ENCODE data around the gene DOLPP1.
A peak's percentile ranks its signal among the peaks of the same experiment; 100 is the strongest.
"Not testable (repeated sequence)": the region's sequence is repeated elsewhere in the genome, so short reads cannot be mapped to it uniquely, and the experiment has no call there.

Gene DOLPP1

DNA sequence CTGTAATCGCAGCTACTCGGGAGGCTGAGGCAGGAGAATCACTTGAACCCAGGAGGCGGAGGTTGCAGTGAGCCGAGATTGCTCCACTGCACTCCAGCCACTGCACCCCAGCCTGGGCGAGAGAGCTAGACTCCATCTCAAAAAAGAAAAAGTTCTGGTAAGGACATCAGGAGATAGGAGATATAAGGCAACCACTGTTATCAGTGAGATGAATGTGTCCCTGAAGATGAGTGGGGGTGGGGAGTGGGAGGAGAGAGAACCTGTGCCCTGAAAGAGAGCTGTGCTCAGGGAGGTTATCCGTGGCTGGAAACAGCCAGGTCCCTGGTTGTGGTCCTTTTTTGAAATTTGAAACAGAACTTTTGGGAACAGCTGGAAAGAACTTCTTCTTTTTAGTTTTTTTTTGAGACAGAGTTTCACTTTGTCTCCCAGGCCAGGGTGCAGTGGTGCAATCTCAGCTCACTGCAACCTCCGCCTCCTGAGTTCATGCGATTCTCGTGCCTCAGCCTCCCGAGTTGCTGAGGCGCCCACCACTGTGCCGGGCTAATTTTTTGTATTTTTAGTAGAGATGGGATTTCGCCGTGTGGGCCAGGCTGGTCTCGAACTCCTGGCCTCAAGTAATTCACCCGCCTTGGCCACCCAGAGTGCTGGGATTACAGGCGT lies 32.9 kb downstream of the DOLPP1 start:
- DNase-seq = no peak

GRCh38 chr9:129118799-129119198 lies 37.9 kb downstream of the DOLPP1 start:
- no peak for DNase-seq

- DNase-seq = no peak
These were observed 40.6 kb downstream of the DOLPP1 start for GRCh38 chr9:129121483-129121882.

GRCh38 chr9:129122133-129122532 lies 41.2 kb downstream of the DOLPP1 start:
- no peak for DNase-seq

GRCh38 chr9:129122976-129123375 lies 42.1 kb downstream of the DOLPP1 start:
- DNase-seq = not testable (repeated sequence)

DNA sequence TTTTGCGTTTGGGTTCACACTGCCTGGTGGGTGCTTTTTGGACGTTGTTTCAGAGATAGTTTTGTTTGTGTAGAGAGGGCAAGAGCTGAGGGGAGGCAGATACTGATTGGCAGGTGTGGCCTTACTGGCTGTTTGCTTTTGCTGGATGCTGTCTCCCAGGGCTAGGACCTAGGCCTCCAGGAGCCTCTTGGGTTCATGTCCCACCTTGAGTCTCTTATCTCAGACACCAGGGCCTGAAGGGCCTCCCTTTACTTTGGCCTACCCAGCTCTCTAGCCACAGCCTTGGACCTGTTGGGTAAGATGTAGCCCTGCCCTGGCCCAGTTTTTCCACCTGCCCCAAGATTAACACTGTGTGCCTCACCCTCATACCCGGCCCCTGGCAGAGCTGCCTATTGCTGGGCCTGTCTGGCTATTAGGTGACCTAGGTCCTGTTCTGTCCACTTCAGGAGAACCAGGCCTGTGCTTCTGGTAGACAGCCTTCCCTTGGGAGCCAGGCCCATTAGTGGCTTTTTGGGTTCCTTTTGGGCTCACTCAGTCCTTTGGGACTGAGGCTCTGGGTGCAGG lies 43.7 kb downstream of the DOLPP1 start:
- no peak for DNase-seq

GRCh38 chr9:129125478-129125877 lies 44.6 kb downstream of the DOLPP1 start:
- DNase-seq = no peak

- DNase-seq = no peak
These were observed 46.1 kb downstream of the DOLPP1 start for GRCh38 chr9:129126749-129127618.

DNA sequence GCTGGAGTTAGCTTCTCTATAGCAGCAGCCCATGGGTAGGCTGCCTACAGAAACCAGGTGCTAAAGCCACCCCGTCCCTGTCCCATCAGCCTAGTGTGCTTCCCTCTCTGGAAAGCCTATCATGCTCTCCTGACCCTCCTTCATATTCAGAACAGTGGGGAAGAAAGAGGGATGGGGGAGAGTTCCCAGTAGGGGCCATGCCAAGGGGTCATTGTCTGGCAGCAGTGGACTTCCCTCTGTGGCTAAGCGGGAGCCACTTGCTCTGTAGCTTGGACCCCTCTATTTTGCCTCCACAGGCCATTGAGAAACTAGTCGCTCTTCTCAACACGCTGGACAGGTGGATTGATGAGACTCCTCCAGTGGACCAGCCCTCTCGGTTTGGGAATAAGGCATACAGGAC lies 47.8 kb downstream of the DOLPP1 start:
- DNase-seq = no peak

DNA sequence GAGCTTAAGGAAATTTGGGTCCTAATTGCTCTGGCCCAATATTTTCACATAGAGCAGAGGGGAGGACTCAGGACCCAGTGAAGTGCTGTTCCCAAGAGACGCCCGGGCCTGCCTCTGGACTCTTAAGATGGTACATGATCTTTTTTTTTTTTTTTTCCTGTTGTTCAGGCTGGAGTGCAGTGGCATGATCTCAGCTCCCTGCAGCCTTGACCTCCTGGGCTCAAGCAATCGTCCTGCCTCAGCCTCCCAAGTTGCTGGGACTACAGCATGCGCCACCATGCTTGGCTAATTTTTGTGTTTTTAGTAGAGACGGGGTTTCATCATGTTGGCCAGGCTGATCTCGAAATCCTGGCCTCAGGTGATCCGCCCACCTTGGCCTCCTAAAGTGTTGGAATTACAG lies 49.4 kb downstream of the DOLPP1 start:
- DNase-seq = not testable (repeated sequence)

DNA sequence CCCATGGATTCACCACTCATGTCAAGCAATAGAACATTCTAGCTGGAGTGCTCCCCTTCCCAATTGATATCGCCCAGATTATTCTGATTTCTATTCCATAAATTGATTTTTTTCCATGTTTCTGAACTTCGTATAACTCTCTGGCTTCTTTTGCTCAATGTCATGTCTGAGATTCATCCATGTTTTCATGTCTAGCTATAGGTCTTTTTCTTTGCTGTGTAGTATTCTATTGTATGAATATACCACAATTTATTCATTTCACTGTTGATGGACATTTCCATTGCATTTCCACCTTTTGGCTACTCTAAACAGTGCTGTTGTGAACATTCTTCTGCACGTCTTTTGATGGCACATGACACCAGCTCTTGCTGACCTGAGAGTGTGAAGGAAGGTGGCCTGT lies 49.9 kb downstream of the DOLPP1 start:
- no peak for DNase-seq

GRCh38 chr9:129131300-129132145 lies 50.6 kb downstream of the DOLPP1 start:
- peak in 1 of 2 experiments; percentile 34 for DNase-seq

DNA sequence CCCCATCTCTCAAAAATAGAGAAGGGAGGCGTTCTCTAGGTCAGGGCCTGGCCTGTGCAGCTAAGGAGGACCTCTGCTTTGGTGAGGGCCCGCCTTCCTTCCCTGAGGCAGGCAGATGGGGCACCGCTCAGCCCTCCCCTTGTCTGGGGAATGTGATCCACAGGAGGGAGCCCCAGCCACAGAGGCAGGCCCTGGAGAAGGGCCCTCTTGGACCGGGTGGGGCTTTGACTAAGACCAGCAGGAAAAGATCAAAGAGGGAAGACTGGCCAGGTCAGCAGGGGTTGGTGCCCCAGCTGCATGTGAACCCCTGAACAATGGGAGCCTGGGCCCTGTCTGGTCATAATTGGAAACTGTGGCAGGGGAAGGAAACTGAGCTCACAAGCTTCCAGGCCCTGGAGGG lies 52.2 kb downstream of the DOLPP1 start:
- DNase-seq = no peak

- DNase-seq = no peak
These were observed 54.6 kb downstream of the DOLPP1 start for GRCh38 chr9:129135476-129135875.

GRCh38 chr9:129136446-129137035 lies 55.6 kb downstream of the DOLPP1 start:
- no peak for DNase-seq

GRCh38 chr9:129137292-129138143 lies 56.6 kb downstream of the DOLPP1 start:
- DNase-seq = no peak

DNA sequence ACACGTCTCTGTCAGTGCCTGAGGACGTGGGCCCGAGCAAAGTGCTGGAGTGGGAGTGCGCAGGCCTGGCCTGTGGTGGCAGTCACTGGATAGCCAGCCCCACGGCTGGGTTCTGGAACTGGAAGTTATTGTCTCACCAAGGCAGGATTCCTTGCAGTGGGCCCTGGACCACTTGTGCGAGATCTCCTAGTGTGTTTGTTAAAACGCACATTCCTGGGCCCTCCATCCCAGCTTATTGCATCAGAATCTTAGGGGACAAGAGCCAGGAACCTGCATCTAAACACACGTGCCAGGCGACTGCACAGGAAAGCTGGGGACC lies 57.2 kb downstream of the DOLPP1 start:
- no peak for DNase-seq

DNA sequence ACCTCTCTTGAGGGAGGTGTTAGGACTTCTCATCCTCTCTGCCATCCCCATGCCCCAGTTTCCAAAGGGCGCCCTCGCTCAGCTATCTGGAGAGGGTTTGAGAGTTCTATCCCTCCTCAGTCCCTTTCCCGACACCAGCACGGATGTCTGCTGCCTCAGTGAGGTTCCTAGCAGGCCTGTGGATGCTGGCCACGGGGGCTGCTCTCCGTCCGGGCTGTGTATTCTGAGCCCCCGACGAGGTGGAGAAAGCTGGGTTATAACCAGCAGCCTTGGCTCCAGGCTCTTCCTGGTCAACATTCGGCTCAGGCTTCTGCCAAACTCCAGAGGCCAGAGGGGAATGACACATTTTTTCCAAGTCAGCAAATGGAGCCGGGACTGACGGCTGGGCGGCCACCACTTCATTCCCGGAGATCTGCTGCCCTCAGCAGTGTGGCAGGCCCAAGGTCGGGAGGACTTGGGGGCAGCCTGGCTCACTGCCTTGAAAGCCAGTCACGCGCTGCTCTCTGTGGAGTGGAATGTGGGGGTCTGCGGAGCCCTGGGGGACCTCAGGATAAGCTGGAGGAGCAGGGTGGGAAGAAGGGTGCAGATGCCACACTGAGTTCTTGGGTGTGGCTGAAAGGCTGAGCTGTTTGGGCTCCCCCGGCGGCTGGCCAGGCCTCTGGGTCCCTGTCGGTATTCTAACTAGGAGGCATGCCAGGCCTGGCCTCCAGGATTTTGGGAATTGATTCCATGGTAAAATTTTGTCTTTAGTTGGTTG lies 57.7 kb downstream of the DOLPP1 start:
- no peak for DNase-seq

DNA sequence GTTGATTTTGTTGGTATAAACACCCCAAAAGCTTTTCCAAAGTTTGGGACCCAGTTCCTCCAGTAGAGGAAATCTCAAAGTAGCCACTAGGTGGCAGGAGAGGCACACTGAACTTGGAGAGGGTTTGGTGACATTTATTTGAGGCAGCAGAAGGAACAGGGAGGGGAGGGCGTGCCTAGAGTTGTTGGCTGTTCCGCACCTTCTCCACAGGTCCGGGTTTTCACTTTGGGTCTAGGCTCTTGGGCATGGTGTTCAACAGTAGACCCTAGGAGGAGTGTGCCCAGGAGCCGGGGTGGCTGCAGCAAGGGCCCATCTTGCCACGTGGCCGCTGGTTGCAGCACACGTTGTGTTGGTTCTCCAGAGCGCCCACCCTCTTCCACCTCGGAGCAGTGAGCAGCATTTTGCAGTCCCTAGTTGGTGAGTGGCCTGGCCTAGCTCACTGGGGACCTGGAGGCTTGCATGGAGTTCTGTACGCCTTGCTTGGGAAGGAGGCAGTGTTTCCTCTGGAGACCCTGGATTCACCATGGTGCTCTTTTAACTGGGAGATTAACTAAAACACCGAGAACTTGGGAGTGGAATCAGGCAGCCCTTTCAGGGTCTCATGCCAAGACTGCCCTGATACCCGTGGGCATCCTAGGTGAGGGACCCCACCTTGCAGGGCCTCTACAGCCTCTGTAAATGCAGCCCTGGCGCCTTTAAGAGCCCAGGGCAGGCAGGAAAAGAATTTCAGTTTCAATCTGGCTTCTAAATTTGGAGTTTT lies 58.5 kb downstream of the DOLPP1 start:
- peak in 1 of 2 experiments; percentile 76 for DNase-seq

DNA sequence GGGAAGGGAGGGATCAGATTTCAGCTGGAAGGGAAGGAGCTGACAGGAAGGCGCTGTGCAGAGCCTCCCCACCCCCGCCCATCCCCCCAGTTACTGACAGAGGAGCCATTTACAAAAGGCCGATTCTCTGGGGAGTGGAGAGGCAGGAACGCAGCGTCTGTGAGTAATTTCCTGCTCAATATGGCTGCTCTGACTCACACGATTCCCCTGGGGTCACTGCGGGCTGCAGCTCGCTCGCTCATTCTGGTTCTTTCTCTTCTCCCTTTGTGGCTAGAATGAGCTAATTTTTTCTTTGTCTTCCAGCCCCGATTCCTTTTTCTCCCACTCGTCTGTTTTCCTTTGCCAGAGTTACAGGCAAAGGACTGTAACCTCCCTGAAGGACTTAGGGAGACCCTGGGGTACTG lies 59.1 kb downstream of the DOLPP1 start:
- no peak for DNase-seq

Data from cerebellar nuclear complex (tissue), 1 donor.